Liver (tissue), 9 donors: Measurements from ENCODE around the gene PGK2. TPM values are rescaled to one million over a fixed set of nuclear protein-coding genes. Genes with fewer than 3 reads are reported as not detected.

ENCODE experiments used
- DNase-seq: peaks from one replicate; pipeline ENCODE4 v3.0.0-alpha.2; 2017; ENCODE audit warnings: low spot score
- H3K27ac ChIP-seq, 2 donors: one replicate each; pipeline ENCODE4 v1.7.0; 2013; ENCODE audit warnings: inconsistent platforms in 2 of 2, low read length in 2 of 2, control low read depth in 1 of 2, low read depth in 1 of 2, mild to moderate bottlenecking in 1 of 2
- H3K27me3 ChIP-seq, 4 donors: one replicate each; pipeline versions ENCODE4 v1.6.1 to v1.7.0; 2013; ENCODE audit warnings: low read length in 3 of 4, inconsistent platforms in 1 of 4, mild to moderate bottlenecking in 1 of 4, moderate library complexity in 1 of 4; ENCODE audit not compliant: control insufficient read depth in 4 of 4, insufficient read depth in 4 of 4
- H3K36me3 ChIP-seq, 4 donors: one replicate each; pipeline versions ENCODE4 v1.6.1 to v1.7.0; 2013; ENCODE audit warnings: low read length in 3 of 4, mild to moderate bottlenecking in 3 of 4, low read depth in 1 of 4, moderate library complexity in 1 of 4; ENCODE audit not compliant: control insufficient read depth in 4 of 4, insufficient read depth in 3 of 4
- H3K4me1 ChIP-seq, 4 donors: one replicate each; pipeline versions ENCODE4 v1.6.1 to v1.7.0; 2013; ENCODE audit warnings: low read length in 3 of 4, mild to moderate bottlenecking in 3 of 4, moderate library complexity in 1 of 4; ENCODE audit not compliant: control insufficient read depth in 4 of 4, insufficient read depth in 4 of 4
- H3K4me3 ChIP-seq, 3 donors: one replicate each; pipeline versions ENCODE4 v1.6.1 to v1.7.0; 2013; ENCODE audit warnings: low read length in 3 of 3, control low read depth in 1 of 3, low read depth in 1 of 3, mild to moderate bottlenecking in 1 of 3
- H3K9ac ChIP-seq, 2 donors: one replicate each; pipeline ENCODE4 v1.7.0; 2013; ENCODE audit warnings: low read length in 2 of 2, mild to moderate bottlenecking in 2 of 2, moderate library complexity in 2 of 2, control low read depth in 1 of 2, low read depth in 1 of 2
- H3K9me3 ChIP-seq, 4 donors: one replicate each; pipeline versions ENCODE4 v1.6.1 to v1.7.0; 2013; ENCODE audit warnings: low read length in 3 of 4; ENCODE audit not compliant: control insufficient read depth in 4 of 4
- ATF3 ChIP-seq: IDR thresholded peaks from 2 replicates; pipeline ENCODE4 v1.6.1; 2016; ENCODE audit warnings: antibody characterized with exemption
- CTCF ChIP-seq: fragments of 150-350 bp; IDR thresholded peaks from 2 replicates; pipeline ENCODE4 v1.5.1; 2017; ENCODE audit warnings: improper control_type of control experiment, low read depth, low read length; ENCODE audit not compliant: missing input control
- EGR1 ChIP-seq, 2 donors: IDR thresholded peaks; 2 replicates each; pipeline ENCODE4 v1.6.1; 2016 to 2018; ENCODE audit warnings: antibody characterized with exemption in 2 of 2, low read depth in 2 of 2
- FOXA1 ChIP-seq: IDR thresholded peaks from 2 replicates; pipeline ENCODE4 v1.6.1; 2016; ENCODE audit warnings: antibody characterized with exemption
- FOXA2 ChIP-seq: IDR thresholded peaks from 2 replicates; pipeline ENCODE4 v1.6.1; 2016; ENCODE audit warnings: antibody characterized with exemption
- GABPA ChIP-seq, 2 donors: IDR thresholded peaks in 1 of 2; conservative IDR thresholded peaks in 1 of 2; 2 replicates each; pipeline ENCODE4 v1.6.1; 2016; ENCODE audit warnings: antibody characterized with exemption in 2 of 2, mild to moderate bottlenecking in 1 of 2, moderate library complexity in 1 of 2
- HNF4A ChIP-seq, 2 donors: conservative IDR thresholded peaks; 2 replicates each; pipeline ENCODE4 v1.6.1; 2016; ENCODE audit warnings: antibody characterized with exemption in 2 of 2, mild to moderate bottlenecking in 2 of 2
- HNF4G ChIP-seq: IDR thresholded peaks from 2 replicates; pipeline ENCODE4 v1.6.1; 2016; ENCODE audit warnings: antibody characterized with exemption
- JUND ChIP-seq, 2 donors: IDR thresholded peaks; 2 replicates each; pipeline ENCODE4 v1.6.1; 2016; ENCODE audit warnings: antibody characterized with exemption in 2 of 2
- MAX ChIP-seq: IDR thresholded peaks from 2 replicates; pipeline ENCODE4 v1.6.1; 2016; ENCODE audit warnings: antibody characterized with exemption
- NR2F2 ChIP-seq: IDR thresholded peaks from 2 replicates; pipeline ENCODE4 v1.6.1; 2016; ENCODE audit warnings: antibody characterized with exemption
- RAD21 ChIP-seq, 2 donors: IDR thresholded peaks; 2 replicates each; pipeline ENCODE4 v1.6.1; 2016; ENCODE audit warnings: antibody characterized with exemption in 2 of 2, mild to moderate bottlenecking in 2 of 2
- REST ChIP-seq: IDR thresholded peaks from 2 replicates; pipeline ENCODE4 v1.6.1; 2016; ENCODE audit warnings: antibody characterized with exemption, mild to moderate bottlenecking
- RXRA ChIP-seq, 2 donors: IDR thresholded peaks; 2 replicates each; pipeline ENCODE4 v1.6.1; 2017 to 2018; ENCODE audit warnings: antibody characterized with exemption in 2 of 2, mild to moderate bottlenecking in 1 of 2
- SP1 ChIP-seq: IDR thresholded peaks from 2 replicates; pipeline ENCODE4 v1.6.1; 2018; ENCODE audit warnings: antibody characterized with exemption, mild to moderate bottlenecking
- TAF1 ChIP-seq: conservative IDR thresholded peaks from 2 replicates; pipeline ENCODE4 v1.6.1; 2016; ENCODE audit warnings: antibody characterized with exemption, mild to moderate bottlenecking
- YY1 ChIP-seq: IDR thresholded peaks from 2 replicates; pipeline ENCODE4 v1.6.1; 2016; ENCODE audit warnings: antibody characterized with exemption, mild to moderate bottlenecking
- ZBTB33 ChIP-seq: IDR thresholded peaks from 2 replicates; pipeline ENCODE4 v1.6.1; 2016; ENCODE audit warnings: antibody characterized with exemption
- WGBS: extraction: QIAGEN DNeasy Blood & Tissue Kit; methylation state at CpG from one replicate; pipeline ENCODE4 v1.1.7; 2013; 5-methylcytosine and 5-hydroxymethylcytosine counted together
- polyA plus RNA-seq, 2 donors: library from polyadenylated mRNA; stranded (reverse) in 1 of 2; unstranded in 1 of 2; fragments of 200-250 nt in 1 of 2; fragments of >200 nt in 1 of 2; fragmentation: Nextera tagmentation in 1 of 2; extraction: Ambion mirVana in 1 of 2; gene quantifications; one replicate each; pipeline versions ENCODE4 v1.2.1 to v1.2.3, GENCODE V29; 2013 to 2015
- total RNA-seq, 2 donors: library from RNA; depleted of rRNA; stranded (reverse); fragments of >200 nt; gene quantifications; one replicate each; pipeline ENCODE4 v1.2.3, GENCODE V29; 2014
- donor health status: healthy.
- donor health status: healthy.
- donor health status: healthy.
- donor health status: healthy.
- donor health status: healthy.

Gene PGK2
- total and polyA plus RNA-seq, 4 donors: not detected

- H3K27me3 ChIP-seq: no peaks in the 10 kb centered on the region
- H3K9me3 ChIP-seq: no peaks in the 10 kb centered on the region
- H3K4me3 ChIP-seq: no peak overlapping the region
- peaks cover 0 to 2% (median 0%) of the 10 kb centered on the region in 4 donors for H3K4me1 ChIP-seq
- H3K27ac ChIP-seq: no peak overlapping the region
- 95% methylated on average over 7 of the region's 7 CpGs for WGBS
- DNase-seq: peak; percentile 53
- no peaks in the 10 kb centered on the region for H3K36me3 ChIP-seq
- no peak for TF ChIP-seq JUND (IDR thresholded peaks at IDR 0.05)
- no peak for TF ChIP-seq FOXA2
- TF ChIP-seq MAX: no peak
- H3K9ac ChIP-seq: no peak overlapping the region
Measured at GRCh38 chr6:49782725-49783124, 4.4 kb downstream of the PGK2 start.

- Histone ChIP-seq H3K4me3 (no peak overlapping the region), H3K27me3 (no peaks in the 10 kb centered on the region), H3K27ac (no peak overlapping the region), H3K4me1 (peaks cover 0 to 2% (median 0%) of the 10 kb centered on the region in 4 donors), H3K9ac (no peak overlapping the region), H3K36me3 (no peaks in the 10 kb centered on the region), H3K9me3 (no peaks in the 10 kb centered on the region)
- TF ChIP-seq EGR1 (IDR thresholded peaks at IDR 0.05; ENCODE audit: low read depth in 2 of 2) (no peak), HNF4G (no peak), RXRA (IDR thresholded peaks at IDR 0.05) (no peak), YY1 (no peak), JUND (IDR thresholded peaks at IDR 0.05) (no peak), RAD21 (IDR thresholded peaks at IDR 0.05) (no peak), FOXA1 (no peak), TAF1 (no peak), ATF3 (no peak), HNF4A (conservative IDR thresholded peaks at IDR 0.05) (no peak), REST (no peak), NR2F2 (no peak), MAX (no peak), SP1 (no peak), FOXA2 (no peak), GABPA (IDR thresholded peaks at IDR 0.05 in 1 of 2, conservative IDR thresholded peaks at IDR 0.05 in 1 of 2) (no peak), CTCF (no peak), ZBTB33 (no peak)
- WGBS: 77% methylated on average over 1 of the region's 1 CpG
- DNase-seq: no peak
Measured at GRCh38 chr6:49782293-49782692, 4.8 kb downstream of the PGK2 start.
